NCI-H2107 (cell line): Measurements from ENCODE around the gene DSTN.

Experiments used
- DNase-seq: peaks from one replicate; lab custom pipeline; 2025; lab: John Stamatoyannopoulos, UW

The DSTN gene

GRCh38 chr20:17624070-17624469 lies 54.2 kb downstream of the DSTN start:
- DNase-seq = no peak

- DNase-seq = no peak
These were observed 54.8 kb downstream of the DSTN start for GRCh38 chr20:17624551-17625245.

DNA sequence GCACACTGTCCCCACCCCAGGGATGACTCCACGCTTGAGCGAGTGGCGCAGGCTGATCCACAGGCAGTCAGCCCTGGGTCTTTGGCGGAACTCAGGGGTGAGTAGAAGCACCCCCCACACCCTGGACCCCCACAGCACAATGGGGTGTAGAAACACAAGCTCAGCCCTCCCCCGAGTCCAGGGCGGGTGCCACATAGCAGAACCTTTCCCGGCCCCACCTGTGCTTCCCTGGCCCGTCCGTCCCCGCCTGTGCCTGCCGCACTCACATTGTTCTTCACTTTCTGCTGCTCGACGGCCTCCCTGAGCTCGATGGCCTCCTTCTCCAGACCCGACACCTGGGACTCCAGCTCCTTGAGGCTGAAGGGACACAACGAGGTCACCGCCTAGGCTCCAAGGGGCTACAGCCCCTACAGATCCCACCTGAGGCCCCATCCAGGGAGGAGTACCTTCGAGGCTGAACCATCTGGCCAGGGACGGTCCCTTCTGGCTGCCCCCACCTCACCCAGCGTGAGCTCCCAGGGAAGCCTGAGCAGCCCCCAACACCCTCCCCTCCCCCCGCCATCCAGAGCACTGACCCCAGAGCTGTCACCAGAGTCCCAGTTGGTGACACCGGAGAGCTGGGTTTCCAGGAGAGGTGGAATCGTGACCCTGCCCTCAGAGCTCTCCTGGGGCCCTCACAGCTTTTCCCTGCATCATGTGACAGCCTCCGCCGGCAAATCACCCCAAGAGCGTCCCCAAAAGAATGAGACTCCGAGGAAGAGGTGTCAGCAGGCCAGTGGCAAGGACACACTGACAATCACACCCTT lies 55.6 kb downstream of the DSTN start:
- no peak for DNase-seq

DNA sequence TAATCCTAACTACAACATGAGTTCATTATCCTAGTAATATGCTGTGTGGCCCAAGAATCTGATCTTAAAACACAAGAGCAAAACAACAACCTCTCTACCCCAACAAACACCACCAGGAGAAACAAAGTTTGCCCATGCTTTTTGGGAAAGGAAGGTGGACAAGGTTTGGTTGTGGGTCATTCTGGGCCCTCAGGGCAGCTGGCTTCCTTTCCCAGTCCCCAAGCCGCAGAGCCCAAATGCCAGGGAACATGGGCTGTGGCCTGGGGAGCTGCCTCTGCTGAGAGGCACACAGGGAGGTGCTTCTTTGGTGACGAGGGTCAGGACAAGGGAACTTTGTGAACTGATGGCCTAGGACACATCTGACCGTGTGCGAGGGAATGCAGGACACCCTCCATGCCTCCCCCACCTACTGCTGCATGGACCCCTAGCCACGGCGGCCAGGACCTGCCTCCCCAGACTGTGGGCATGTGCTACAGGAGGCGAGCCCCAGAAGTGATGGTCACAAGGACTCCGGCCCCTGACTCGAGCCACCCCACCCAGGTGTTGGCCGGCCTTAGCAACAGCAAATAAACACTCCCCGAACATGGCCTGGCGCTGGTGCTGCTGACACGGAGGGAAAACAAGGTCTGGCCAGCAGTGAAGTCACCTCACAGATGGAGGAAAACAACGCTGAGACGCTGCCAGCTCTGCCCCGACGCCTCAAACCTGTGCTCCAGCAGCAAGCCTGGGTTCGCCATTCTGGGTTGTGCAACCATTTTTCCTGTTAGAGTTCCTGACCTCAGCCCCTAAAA lies 56.5 kb downstream of the DSTN start:
- no peak for DNase-seq

GRCh38 chr20:17627101-17627955 lies 57.5 kb downstream of the DSTN start:
- no peak for DNase-seq

DNA sequence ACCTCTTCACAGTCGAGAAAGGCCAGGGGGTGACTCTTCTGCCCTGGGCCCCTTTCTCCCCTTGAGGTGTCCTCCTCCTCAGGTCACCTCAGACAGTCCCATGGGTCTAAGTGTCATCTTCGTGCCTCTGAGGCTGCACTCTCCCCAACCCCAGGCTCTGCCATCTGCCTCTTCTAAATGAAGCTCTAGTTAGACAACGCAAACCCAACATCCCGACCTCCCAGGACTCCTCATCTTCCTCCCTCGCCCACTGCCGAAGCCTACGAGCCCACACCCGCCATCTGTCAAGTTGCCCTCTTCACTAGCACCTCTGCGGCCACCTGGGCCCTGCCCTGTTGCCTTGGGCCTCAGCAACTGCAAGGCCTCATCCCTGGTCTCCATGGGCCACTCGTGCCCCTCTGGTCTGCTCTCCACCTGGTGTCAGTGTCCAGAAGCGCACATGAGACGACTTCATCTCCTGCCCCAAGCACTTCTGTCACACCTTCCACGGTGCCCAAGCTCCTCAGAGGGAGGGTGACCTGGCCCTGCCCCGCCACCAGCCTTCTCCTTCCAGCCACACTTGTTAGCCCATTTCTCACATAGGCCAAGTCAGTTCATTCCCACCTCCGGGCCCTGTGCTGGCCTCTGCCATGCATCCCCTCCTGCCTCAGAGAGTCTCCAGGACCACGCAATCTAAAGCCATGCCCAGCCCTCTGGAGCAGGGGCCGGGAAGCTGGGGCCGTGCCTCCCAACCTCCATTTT lies 58.4 kb downstream of the DSTN start:
- no peak for DNase-seq

DNA sequence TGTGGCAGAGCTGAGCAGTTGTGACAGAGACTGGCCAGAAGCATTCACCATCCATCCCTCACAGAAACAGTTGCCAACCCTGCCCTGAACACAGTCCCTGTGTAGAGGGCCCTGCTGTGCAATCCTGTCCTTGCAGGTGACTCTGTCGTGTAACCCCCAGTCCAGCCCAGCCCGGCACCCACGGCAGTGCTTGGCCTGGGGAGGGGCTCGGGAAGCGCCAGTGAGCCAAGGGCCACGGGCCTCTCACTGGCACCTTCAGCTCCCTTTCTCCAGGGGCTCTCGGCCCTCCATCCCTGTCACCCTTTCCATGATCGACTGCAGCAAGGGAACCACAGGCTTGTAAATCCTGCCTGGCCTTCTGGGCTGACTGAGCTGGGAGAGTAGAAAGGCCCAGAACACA lies 59.1 kb downstream of the DSTN start:
- DNase-seq = no peak

- no peak for DNase-seq
These were observed 59.8 kb downstream of the DSTN start for GRCh38 chr20:17629678-17630089.

- no peak for DNase-seq
These were observed 60.4 kb downstream of the DSTN start for GRCh38 chr20:17630151-17630805.

- DNase-seq = no peak
These were observed 60.9 kb downstream of the DSTN start for GRCh38 chr20:17630806-17631195.

DNA sequence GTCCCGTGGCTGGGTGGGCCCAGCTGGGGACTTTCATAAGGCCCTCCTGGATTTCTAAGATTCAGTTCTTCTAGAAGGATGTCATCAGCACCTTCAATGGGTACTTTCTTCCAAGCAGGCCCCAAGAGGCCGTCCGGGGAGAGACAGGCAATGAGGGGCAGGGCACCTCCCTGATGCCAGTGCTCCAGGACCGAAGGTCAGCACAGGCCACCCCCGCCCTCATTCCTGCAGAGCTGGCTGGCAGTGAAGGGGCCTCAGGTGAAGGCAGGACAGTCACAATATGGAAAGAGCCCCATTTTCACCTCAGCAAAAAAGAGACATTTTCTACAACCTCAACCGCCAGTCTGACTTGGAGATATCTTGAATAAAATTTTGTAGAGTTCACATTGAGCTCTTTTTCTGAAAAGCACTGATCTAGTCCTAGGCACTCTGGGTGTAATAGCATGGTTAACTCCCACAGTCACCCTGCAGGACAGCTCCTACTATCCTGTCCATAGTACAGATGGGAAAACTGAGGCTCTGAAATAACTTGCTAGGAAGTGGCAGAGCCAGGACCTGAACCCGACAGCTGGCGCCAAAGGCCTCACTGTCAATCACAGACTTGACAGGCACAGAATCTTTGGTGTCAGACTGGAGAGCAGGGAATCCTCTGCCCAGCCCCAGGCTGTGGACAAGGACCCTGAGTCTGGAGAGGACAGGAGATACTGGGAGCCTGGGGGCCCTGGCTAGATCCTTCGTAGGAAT lies 61.9 kb downstream of the DSTN start:
- DNase-seq = no peak

GRCh38 chr20:17633221-17633849 lies 63.5 kb downstream of the DSTN start:
- no peak for DNase-seq

DNA sequence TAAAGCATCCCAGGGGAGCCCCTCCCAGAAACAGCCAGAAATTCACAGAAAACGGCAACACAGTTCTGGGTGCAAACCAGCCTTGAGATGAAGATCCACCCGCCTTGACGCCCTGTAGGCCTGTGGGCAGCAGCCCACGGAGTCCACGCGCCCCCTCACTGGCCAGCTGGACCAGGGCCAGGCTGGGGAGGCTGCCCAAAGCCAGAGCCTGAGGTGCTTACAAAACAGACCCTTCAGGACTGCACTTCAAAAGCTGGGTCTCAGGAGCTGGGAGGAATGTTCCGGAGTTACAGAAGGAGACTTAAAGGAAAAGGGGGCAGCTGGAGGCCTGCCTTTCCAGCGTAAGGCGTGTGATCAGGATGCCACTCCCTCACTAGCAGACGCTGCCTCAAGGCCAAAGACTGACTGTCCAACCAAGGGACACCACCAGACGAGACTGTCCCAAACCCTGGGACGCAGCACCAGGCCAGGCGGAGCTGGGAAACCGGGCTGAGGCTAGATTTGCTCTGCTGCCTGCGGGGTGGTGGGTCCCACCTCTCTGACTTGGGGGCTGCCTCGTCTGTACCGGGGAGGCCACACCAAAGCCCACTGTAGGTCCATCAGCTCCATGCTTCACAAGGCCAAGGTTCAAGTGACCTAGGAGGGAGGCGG lies 64.1 kb downstream of the DSTN start:
- no peak for DNase-seq

DNA sequence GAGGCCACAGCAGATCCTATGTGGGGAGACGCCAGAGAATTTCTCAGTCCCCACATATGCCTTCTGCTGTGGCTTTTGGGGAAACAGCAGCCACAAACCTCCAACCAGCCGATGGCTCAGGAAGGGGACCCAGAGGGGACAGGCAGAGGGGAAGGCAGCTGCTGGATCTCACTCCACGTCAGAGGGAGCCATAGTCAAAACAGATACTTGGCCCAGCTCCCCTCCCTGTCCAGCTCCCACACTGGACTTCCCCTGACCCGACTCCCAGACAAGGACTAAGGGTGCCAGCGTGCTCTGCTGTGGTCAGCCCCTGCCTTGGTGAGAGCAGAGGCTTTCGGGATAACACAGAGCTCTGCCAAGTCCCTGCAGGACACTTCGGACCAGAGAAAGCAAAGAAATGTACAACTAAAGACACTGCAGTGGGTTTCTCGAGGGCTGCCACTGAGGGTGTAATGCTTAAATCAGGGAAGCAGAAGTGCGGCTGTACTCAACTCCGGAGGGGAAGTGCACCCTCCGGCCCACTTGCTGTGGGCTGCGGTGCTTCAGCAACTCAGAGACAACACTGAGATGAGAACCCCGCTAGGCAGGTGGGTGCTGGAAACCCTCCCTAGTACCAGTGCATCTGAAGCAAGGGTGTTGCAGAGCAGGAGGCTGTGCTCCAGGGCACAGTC lies 64.9 kb downstream of the DSTN start:
- DNase-seq = no peak

DNA sequence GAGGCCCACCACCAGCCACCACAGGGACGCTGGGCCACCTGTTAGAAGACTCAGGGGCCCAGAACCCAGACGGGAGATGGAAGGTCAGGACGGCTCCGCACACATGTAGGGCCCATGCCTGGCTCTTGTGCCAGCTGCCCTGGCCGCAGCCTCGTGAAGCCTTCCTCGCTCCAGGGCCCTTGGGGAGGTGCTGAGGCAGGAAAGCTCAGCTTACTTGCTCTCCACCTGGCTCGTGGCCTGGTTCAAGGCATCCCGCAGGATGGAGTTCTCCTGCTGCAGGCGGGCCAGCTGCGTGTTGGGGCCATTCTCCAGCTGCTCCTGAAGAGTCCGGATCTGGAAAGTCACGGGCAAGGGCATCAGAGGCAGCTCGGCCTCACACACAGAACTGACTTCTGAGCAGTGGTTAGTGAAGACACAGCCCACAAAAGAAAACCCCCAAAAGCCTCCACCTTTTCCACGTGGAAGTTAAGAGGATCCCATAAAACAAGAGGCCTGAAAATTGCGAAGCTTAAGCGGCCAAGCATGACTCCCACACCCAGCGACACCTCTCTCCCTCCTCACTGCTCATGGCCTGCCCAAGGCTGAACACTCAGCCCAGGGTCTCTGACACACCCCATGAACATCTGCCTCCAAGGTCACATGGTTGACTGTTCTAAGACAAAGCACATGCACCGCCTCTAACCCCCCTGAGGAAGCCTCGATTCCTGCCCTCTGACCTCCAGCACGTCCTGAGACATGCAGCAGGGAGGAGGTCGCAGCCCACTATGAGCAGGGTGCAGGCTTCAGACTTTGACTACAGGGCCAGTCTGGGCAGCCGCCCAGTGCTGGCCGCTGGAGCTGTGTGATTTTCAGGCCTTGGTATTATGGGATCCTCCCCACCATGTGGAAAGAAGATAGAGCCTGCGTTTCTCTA lies 65.7 kb downstream of the DSTN start:
- DNase-seq = no peak

- no peak for DNase-seq
These were observed 66.9 kb downstream of the DSTN start for GRCh38 chr20:17636523-17637412.
